22Rv1 (cell line): ENCODE data around the gene IRX3.

Source experiments
- H3K27ac ChIP-seq: fragments of 450-650 bp; 2 replicates; pipeline ENCODE4 v1.5.1; 2017
- ZFX ChIP-seq: fragments of 450-650 bp; IDR thresholded peaks from 2 replicates; pipeline ENCODE4 v1.6.1; 2017; ENCODE audit warnings: antibody characterized with exemption, borderline replicate concordance
- TF ChIP-seq, protein P1 (sequence below): fragments of 450-650 bp; IDR thresholded peaks from 2 replicates; pipeline ENCODE4 v1.5.1; 2017; ENCODE audit warnings: mild to moderate bottlenecking

Gene IRX3

GRCh38 chr16:54239456-54239855, 47.1 kb downstream of the IRX3 start:
- no peak overlapping the region for H3K27ac ChIP-seq
- TF ChIP-seq, protein P1, sequence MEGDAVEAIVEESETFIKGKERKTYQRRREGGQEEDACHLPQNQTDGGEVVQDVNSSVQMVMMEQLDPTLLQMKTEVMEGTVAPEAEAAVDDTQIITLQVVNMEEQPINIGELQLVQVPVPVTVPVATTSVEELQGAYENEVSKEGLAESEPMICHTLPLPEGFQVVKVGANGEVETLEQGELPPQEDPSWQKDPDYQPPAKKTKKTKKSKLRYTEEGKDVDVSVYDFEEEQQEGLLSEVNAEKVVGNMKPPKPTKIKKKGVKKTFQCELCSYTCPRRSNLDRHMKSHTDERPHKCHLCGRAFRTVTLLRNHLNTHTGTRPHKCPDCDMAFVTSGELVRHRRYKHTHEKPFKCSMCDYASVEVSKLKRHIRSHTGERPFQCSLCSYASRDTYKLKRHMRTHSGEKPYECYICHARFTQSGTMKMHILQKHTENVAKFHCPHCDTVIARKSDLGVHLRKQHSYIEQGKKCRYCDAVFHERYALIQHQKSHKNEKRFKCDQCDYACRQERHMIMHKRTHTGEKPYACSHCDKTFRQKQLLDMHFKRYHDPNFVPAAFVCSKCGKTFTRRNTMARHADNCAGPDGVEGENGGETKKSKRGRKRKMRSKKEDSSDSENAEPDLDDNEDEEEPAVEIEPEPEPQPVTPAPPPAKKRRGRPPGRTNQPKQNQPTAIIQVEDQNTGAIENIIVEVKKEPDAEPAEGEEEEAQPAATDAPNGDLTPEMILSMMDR: no peak
- TF ChIP-seq ZFX: no peak

DNA sequence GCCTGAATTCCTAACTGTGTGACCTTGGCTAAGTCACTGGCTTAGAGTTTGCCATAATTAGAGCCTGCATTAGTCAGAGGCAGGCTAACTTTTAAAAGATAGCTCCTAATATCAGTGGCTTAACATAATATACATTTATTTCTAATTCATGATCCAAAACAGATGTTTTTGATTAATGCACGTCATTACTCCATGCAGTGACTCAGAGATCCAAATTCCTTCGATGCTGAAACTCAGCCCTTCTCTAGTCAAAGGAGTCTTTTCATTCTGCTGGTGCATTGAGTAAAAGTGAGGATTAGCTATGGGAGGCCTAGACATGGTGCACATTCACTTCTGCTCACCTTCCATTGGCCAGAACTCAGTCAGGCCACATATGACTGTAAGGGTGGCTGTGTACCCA, 49.8 kb downstream of the IRX3 start:
- TF ChIP-seq, protein P1: no peak
- no peak for TF ChIP-seq ZFX
- no peak overlapping the region for H3K27ac ChIP-seq

DNA sequence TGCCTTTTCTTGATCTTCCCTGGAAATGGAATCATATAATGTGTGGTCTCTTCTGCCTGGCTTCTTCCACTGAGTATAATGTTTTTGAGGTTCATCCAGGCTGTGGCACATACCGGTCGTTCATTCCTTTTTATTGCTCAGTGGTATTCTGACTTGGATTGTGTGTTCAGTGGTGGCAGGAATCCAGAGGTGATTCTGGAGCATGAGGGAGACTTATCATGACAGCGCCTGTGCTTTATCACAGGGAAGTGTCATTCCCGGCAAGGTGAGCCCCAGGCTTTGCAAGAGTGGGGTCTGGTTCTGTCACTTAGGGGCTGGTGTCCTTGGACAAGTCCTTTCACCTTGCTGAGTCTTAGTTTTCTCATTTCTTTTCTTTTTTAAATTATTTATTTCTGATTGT, 53.0 kb downstream of the IRX3 start:
- H3K27ac ChIP-seq: no peak overlapping the region
- TF ChIP-seq, protein P1: no peak
- no peak for TF ChIP-seq ZFX
